ENCODE measurements around the gene USP2.

Gene USP2

GRCh38 chr11:119415966-119416365 lies 34.5 kb upstream of the USP2 start:
- TF ChIP-seq PATZ1 (CRISPR knock-in tag; IDR thresholded peaks at IDR 0.05; ENCODE audit: borderline replicate concordance), result no peak
- no peak for TF ChIP-seq BACH2 (CRISPR knock-in tag; IDR thresholded peaks at IDR 0.05; ENCODE audit: borderline replicate concordance)
- TF ChIP-seq POU6F1 (CRISPR knock-in tag; IDR thresholded peaks at IDR 0.05; ENCODE audit: borderline replicate concordance, low read depth), result no peak
- ATAC-seq, result peak; percentile 4; the same call in 2 of the 3 replicates

DNA sequence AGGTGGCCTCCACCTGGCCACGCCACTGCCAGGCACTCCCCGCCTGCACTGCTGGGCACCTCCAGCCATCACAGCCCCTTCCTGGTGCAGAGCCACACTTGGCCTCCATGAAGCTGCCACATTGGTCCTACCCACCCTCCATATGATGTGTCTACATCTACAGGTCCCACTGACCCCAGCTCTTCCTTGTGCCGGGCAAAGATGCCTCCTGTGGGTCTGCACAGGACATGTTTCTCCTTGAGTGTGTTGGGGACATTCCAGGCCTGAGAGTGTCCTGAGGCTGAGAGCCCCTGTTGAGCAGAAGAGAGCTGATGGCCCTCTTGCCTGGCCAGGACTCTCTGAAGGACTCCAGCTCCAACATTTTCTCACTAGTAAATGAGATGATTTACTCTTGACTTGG lies 34.0 kb upstream of the USP2 start:
- TF ChIP-seq TSHZ2 (CRISPR knock-in tag; IDR thresholded peaks at IDR 0.05), result no peak
- no peak; the same call in 2 of the 3 replicates for ATAC-seq

- no peak for ATAC-seq
- no peak for TF ChIP-seq ZFP3 (CRISPR knock-in tag; IDR thresholded peaks at IDR 0.05)
- TF ChIP-seq CSDC2 (CRISPR knock-in tag; IDR thresholded peaks at IDR 0.05), result no peak
- TF ChIP-seq GLIS3 (CRISPR knock-in tag; IDR thresholded peaks at IDR 0.05), result no peak
- no peak for TF ChIP-seq PATZ1 (CRISPR knock-in tag; IDR thresholded peaks at IDR 0.05; ENCODE audit: borderline replicate concordance)
- TF ChIP-seq ZNF8 (CRISPR knock-in tag; IDR thresholded peaks at IDR 0.05), result no peak
These were observed 33.2 kb upstream of the USP2 start for GRCh38 chr11:119414734-119415133.

GRCh38 chr11:119414321-119414720 lies 32.8 kb upstream of the USP2 start:
- ATAC-seq, result no peak
- TF ChIP-seq ESRRG (CRISPR knock-in tag; IDR thresholded peaks at IDR 0.05) (no peak), TSHZ2 (CRISPR knock-in tag; IDR thresholded peaks at IDR 0.05) (no peak), ZNF70 (CRISPR knock-in tag; IDR thresholded peaks at IDR 0.05) (no peak), SNAI2 (CRISPR knock-in tag; IDR thresholded peaks at IDR 0.05) (no peak), BACH2 (CRISPR knock-in tag; IDR thresholded peaks at IDR 0.05; ENCODE audit: borderline replicate concordance) (no peak), RARB (CRISPR knock-in tag; IDR thresholded peaks at IDR 0.05) (no peak), TCF4 (CRISPR knock-in tag; IDR thresholded peaks at IDR 0.05; ENCODE audit: borderline replicate concordance) (no peak), PATZ1 (CRISPR knock-in tag; IDR thresholded peaks at IDR 0.05; ENCODE audit: borderline replicate concordance) (no peak)

Data from SK-N-SH treated with all-trans-retinoic acid at 6 μM for 48 hours (cell line).